ENCODE measurements around the gene ALDH8A1. TPM values are rescaled to one million over a fixed set of nuclear protein-coding genes. Genes with fewer than 3 reads are reported as not detected.
"Not testable (repeated sequence)": the region's sequence is repeated elsewhere in the genome, so short reads cannot be mapped to it uniquely, and the experiment has no call there.

Gene ALDH8A1
- total RNA-seq, 1 donor from 2014 or later: 1.4 TPM

GRCh38 chr6:134910593-134910935 lies 39.3 kb downstream of the ALDH8A1 start:
- no peak for DNase-seq (ENCODE audit: low spot score)

GRCh38 chr6:134909701-134910592 lies 40.0 kb downstream of the ALDH8A1 start:
- DNase-seq (ENCODE audit: low spot score): no peak

- peak; percentile 64 for DNase-seq (ENCODE audit: low spot score)
Measured at GRCh38 chr6:134908906-134909516, 40.9 kb downstream of the ALDH8A1 start.

- not testable (repeated sequence) for DNase-seq (ENCODE audit: low spot score)
Measured at GRCh38 chr6:134904731-134905130, 45.2 kb downstream of the ALDH8A1 start.

GRCh38 chr6:134903448-134903847 lies 46.5 kb downstream of the ALDH8A1 start:
- no peak for DNase-seq (ENCODE audit: low spot score)

- no peak for DNase-seq (ENCODE audit: low spot score)
Measured at GRCh38 chr6:134902936-134903335, 47.0 kb downstream of the ALDH8A1 start.

- DNase-seq (ENCODE audit: low spot score): peak; percentile 16
Measured at GRCh38 chr6:134902074-134902861, 47.6 kb downstream of the ALDH8A1 start.

GRCh38 chr6:134898575-134898974 lies 51.3 kb downstream of the ALDH8A1 start:
- no peak for DNase-seq (ENCODE audit: low spot score)

- DNase-seq (ENCODE audit: low spot score): not testable (repeated sequence)
Measured at GRCh38 chr6:134898166-134898565, 51.7 kb downstream of the ALDH8A1 start.

- no peak for DNase-seq (ENCODE audit: low spot score)
Measured at GRCh38 chr6:134896910-134897309, 53.0 kb downstream of the ALDH8A1 start.

GRCh38 chr6:134894800-134895199 lies 55.1 kb downstream of the ALDH8A1 start:
- no peak for DNase-seq (ENCODE audit: low spot score)

- DNase-seq (ENCODE audit: low spot score): no peak
Measured at GRCh38 chr6:134892362-134892761, 57.5 kb downstream of the ALDH8A1 start.

GRCh38 chr6:134891633-134892032 lies 58.3 kb downstream of the ALDH8A1 start:
- no peak for DNase-seq (ENCODE audit: low spot score)

- no peak for DNase-seq (ENCODE audit: low spot score)
Measured at GRCh38 chr6:134888316-134888715, 61.6 kb downstream of the ALDH8A1 start.

- no peak for DNase-seq (ENCODE audit: low spot score)
Measured at GRCh38 chr6:134884752-134885151, 65.1 kb downstream of the ALDH8A1 start.

GRCh38 chr6:134883314-134883713 lies 66.6 kb downstream of the ALDH8A1 start:
- DNase-seq (ENCODE audit: low spot score): no peak

- peak; percentile 82 for DNase-seq (ENCODE audit: low spot score)
Measured at GRCh38 chr6:134882426-134883038, 67.4 kb downstream of the ALDH8A1 start.

- DNase-seq (ENCODE audit: low spot score): peak; percentile 26
Measured at GRCh38 chr6:134880487-134881190, 69.3 kb downstream of the ALDH8A1 start.

- no peak for DNase-seq (ENCODE audit: low spot score)
Measured at GRCh38 chr6:134878136-134878535, 71.8 kb downstream of the ALDH8A1 start.

GRCh38 chr6:134875367-134875766 lies 74.5 kb downstream of the ALDH8A1 start:
- DNase-seq (ENCODE audit: low spot score): no peak
